Vagina (tissue), 2 donors: ENCODE results near the gene UBN1. TPM values are rescaled to one million over a fixed set of nuclear protein-coding genes. Genes with fewer than 3 reads are reported as not detected.
A peak's percentile ranks its signal among the peaks of the same experiment; 100 is the strongest.

Experiments
- DNase-seq, 2 donors: peaks; one replicate each; pipeline ENCODE4 v3.0.0-alpha.2; 2017; ENCODE audit errors: extremely low spot score in 2 of 2
- H3K27ac ChIP-seq: fragments of 200-600 bp; sonication (generic); one replicate; pipeline ENCODE4 v1.5.1; 2019
- H3K27me3 ChIP-seq: fragments of 200-600 bp; sonication (generic); one replicate; pipeline ENCODE4 v1.5.1; 2019
- H3K36me3 ChIP-seq, 2 donors: fragments of 200-600 bp; sonication (generic); one replicate each; pipeline ENCODE4 v1.5.1; 2017 to 2019
- H3K4me1 ChIP-seq: fragments of 200-600 bp; sonication (generic); one replicate; pipeline ENCODE4 v1.5.1; 2019
- H3K4me3 ChIP-seq, 2 donors: fragments of 200-600 bp; sonication (generic); 1 replicate in 1 of 2; 2 replicates in 1 of 2; pipeline ENCODE4 v1.5.1; 2016 to 2019
- H3K9me3 ChIP-seq: fragments of 200-600 bp; sonication (generic); one replicate; pipeline ENCODE4 v1.5.1; 2019
- CTCF ChIP-seq, 3 experiments: fragments of 450-650 bp in 2 of 3; fragments of 200-600 bp in 1 of 3; sonication (generic) in 1 of 3; IDR thresholded peaks; one replicate each; pipeline ENCODE4 v1.5.1; 2017 to 2019; ENCODE audit warnings: antibody characterized with exemption in 3 of 3, mild to moderate bottlenecking in 2 of 3, moderate library complexity in 2 of 3
- POLR2A ChIP-seq, 2 donors: fragments of 450-650 bp; IDR thresholded peaks; one replicate each; pipeline ENCODE4 v1.6.1; 2017; ENCODE audit warnings: antibody characterized with exemption in 2 of 2, mild to moderate bottlenecking in 2 of 2, moderate library complexity in 2 of 2
- POLR2AphosphoS5 ChIP-seq, 2 donors: sonication (generic); formaldehyde crosslinking; IDR thresholded peaks; one replicate each; pipeline ENCODE4 v1.9.0; 2017; ENCODE audit warnings: antibody characterized with exemption in 2 of 2, mild to moderate bottlenecking in 2 of 2, low read depth in 1 of 2; ENCODE audit not compliant: insufficient read depth in 1 of 2
- intact Hi-C: fragments of 100-400 bp; cut with DNase I; formaldehyde crosslinking; loops from one replicate; pipeline ENCODE4 v1.15.1; 2023
- total RNA-seq: library from RNA; depleted of rRNA; stranded (reverse); fragments of >200 nt; gene quantifications from one replicate; pipeline ENCODE4 v1.2.3, GENCODE V29; 2016

Gene UBN1
- total RNA-seq, 1 donor from 2014 or later = 17.2 TPM

GRCh38 chr16:4904108-4904941, 57.0 kb downstream of the UBN1 start:
- H3K4me3 ChIP-seq = no peak overlapping the region
- no peaks in the 10 kb centered on the region for H3K9me3 ChIP-seq
- H3K27ac ChIP-seq = no peak overlapping the region
- no peak for DNase-seq
- TF ChIP-seq POLR2AphosphoS5 (IDR thresholded peaks at IDR 0.05; ENCODE audit: insufficient read depth in 1 of 2, low read depth in 1 of 2) (no peak), CTCF (IDR thresholded peaks at IDR 0.05) (no peak), POLR2A (IDR thresholded peaks at IDR 0.05) (no peak)
- H3K36me3 ChIP-seq = peaks cover 0 to 50% of the 10 kb centered on the region in 2 donors
- no peaks in the 10 kb centered on the region for H3K27me3 ChIP-seq
- intact Hi-C loops = no loop called here
- H3K4me1 ChIP-seq = no peaks in the 10 kb centered on the region

- Histone ChIP-seq H3K27ac (no peak overlapping the region), H3K4me3 (no peak overlapping the region), H3K9me3 (no peaks in the 10 kb centered on the region), H3K36me3 (peaks cover 0 to 43% of the 10 kb centered on the region in 2 donors), H3K4me1 (no peaks in the 10 kb centered on the region), H3K27me3 (no peaks in the 10 kb centered on the region)
- no peak for DNase-seq
- no peak for TF ChIP-seq POLR2AphosphoS5 (IDR thresholded peaks at IDR 0.05; ENCODE audit: insufficient read depth in 1 of 2, low read depth in 1 of 2)
- intact Hi-C loops = no loop called here
These were observed 57.8 kb downstream of the UBN1 start for GRCh38 chr16:4904942-4905615.

- DNase-seq = no peak
- Histone ChIP-seq H3K9me3 (no peaks in the 10 kb centered on the region), H3K36me3 (peaks cover 0 to 10% of the 10 kb centered on the region in 2 donors), H3K4me3 (no peak overlapping the region), H3K27me3 (no peaks in the 10 kb centered on the region), H3K4me1 (no peaks in the 10 kb centered on the region), H3K27ac (no peak overlapping the region)
- TF ChIP-seq POLR2A (IDR thresholded peaks at IDR 0.05) = no peak
- no peak for TF ChIP-seq POLR2AphosphoS5 (IDR thresholded peaks at IDR 0.05; ENCODE audit: insufficient read depth in 1 of 2, low read depth in 1 of 2)
- TF ChIP-seq CTCF (IDR thresholded peaks at IDR 0.05) = no peak
- intact Hi-C loops = no loop called here
These were observed 61.6 kb downstream of the UBN1 start for GRCh38 chr16:4908854-4909401.

- Histone ChIP-seq H3K4me1 (no peaks in the 10 kb centered on the region), H3K36me3 (peaks cover 0 to 9% of the 10 kb centered on the region in 2 donors), H3K27me3 (no peaks in the 10 kb centered on the region), H3K9me3 (no peaks in the 10 kb centered on the region), H3K27ac (no peak overlapping the region), H3K4me3 (no peak overlapping the region)
- TF ChIP-seq CTCF (IDR thresholded peaks at IDR 0.05) = no peak
- TF ChIP-seq POLR2A (IDR thresholded peaks at IDR 0.05) = no peak
- no peak for TF ChIP-seq POLR2AphosphoS5 (IDR thresholded peaks at IDR 0.05; ENCODE audit: insufficient read depth in 1 of 2, low read depth in 1 of 2)
- no peak for DNase-seq
- intact Hi-C loops = no loop called here
These were observed 62.5 kb downstream of the UBN1 start for GRCh38 chr16:4909825-4910224.

- peak overlapping the region; percentile 17 for H3K27ac ChIP-seq
- H3K4me3 ChIP-seq = no peak overlapping the region
- DNase-seq = no peak
- H3K27me3 ChIP-seq = no peaks in the 10 kb centered on the region
- H3K4me1 ChIP-seq = peaks cover 6% of the 10 kb centered on the region
- no peak for TF ChIP-seq POLR2A (IDR thresholded peaks at IDR 0.05)
- TF ChIP-seq CTCF (IDR thresholded peaks at IDR 0.05) = no peak
- no peak for TF ChIP-seq POLR2AphosphoS5 (IDR thresholded peaks at IDR 0.05; ENCODE audit: insufficient read depth in 1 of 2, low read depth in 1 of 2)
- no peaks in the 10 kb centered on the region for H3K9me3 ChIP-seq
- intact Hi-C loops = no loop called here
- peaks cover 0 to 6% of the 10 kb centered on the region in 2 donors for H3K36me3 ChIP-seq
These were observed 63.5 kb downstream of the UBN1 start for GRCh38 chr16:4910828-4911227.
